H9 (cell line): Measurements from ENCODE around the gene MSL1. TPM values are rescaled to one million over a fixed set of nuclear protein-coding genes. Genes with fewer than 3 reads are reported as not detected.

ENCODE experiments used
- DNase-seq: peaks from one replicate; pipeline ENCODE4 v3.0.0-alpha.2; 2017
- H2AFZ ChIP-seq: one replicate; pipeline ENCODE4 v1.6.1; 2013; ENCODE audit warnings: mild to moderate bottlenecking, low read length, control low read depth, moderate library complexity
- H2AK5ac ChIP-seq: 2 replicates; pipeline ENCODE4 v1.6.1; 2013; ENCODE audit warnings: low read length, control low read depth, mixed read lengths; ENCODE audit not compliant: insufficient read length
- H2BK120ac ChIP-seq: one replicate; pipeline ENCODE4 v1.6.1; 2013; ENCODE audit warnings: low read depth, mild to moderate bottlenecking, low read length, control low read depth, inconsistent platforms; ENCODE audit not compliant: poor library complexity, severe bottlenecking
- H2BK12ac ChIP-seq: 2 replicates; pipeline ENCODE4 v1.6.1; 2013; ENCODE audit warnings: low read length, control low read depth, mixed read lengths, low read depth; ENCODE audit not compliant: insufficient read length
- H2BK15ac ChIP-seq: 2 replicates; pipeline ENCODE4 v1.6.1; 2013; ENCODE audit warnings: low read depth, low read length, control low read depth
- H2BK20ac ChIP-seq: one replicate; pipeline ENCODE4 v1.6.1; 2013; ENCODE audit warnings: low read depth, mild to moderate bottlenecking, low read length, control low read depth, inconsistent platforms; ENCODE audit not compliant: poor library complexity, severe bottlenecking
- H2BK5ac ChIP-seq: 2 replicates; pipeline ENCODE4 v1.6.1; 2013; ENCODE audit warnings: low read length, control low read depth, mixed read lengths; ENCODE audit not compliant: insufficient read length
- H3K14ac ChIP-seq: 2 replicates; pipeline ENCODE4 v1.6.1; 2013; ENCODE audit warnings: low read length, control low read depth; ENCODE audit not compliant: insufficient read depth
- H3K18ac ChIP-seq: 2 replicates; pipeline ENCODE4 v1.6.1; 2013; ENCODE audit warnings: low read depth, mild to moderate bottlenecking, mixed read lengths, low read length, control low read depth; ENCODE audit not compliant: insufficient read length
- H3K23ac ChIP-seq: 2 replicates; pipeline ENCODE4 v1.6.1; 2013; ENCODE audit warnings: low read length, control low read depth, mixed read lengths, low read depth; ENCODE audit not compliant: insufficient read length
- H3K23me2 ChIP-seq: 2 replicates; pipeline ENCODE4 v1.6.1; 2013; ENCODE audit warnings: low read depth, mild to moderate bottlenecking, mixed read lengths, low read length, control low read depth; ENCODE audit not compliant: insufficient read length, poor library complexity, severe bottlenecking
- H3K27ac ChIP-seq: 2 replicates; pipeline ENCODE4 v1.5.1; 2013; ENCODE audit warnings: low read length, control low read depth, mixed read lengths, low read depth; ENCODE audit not compliant: insufficient read length
- H3K27me3 ChIP-seq: 2 replicates; pipeline ENCODE4 v1.6.1; 2013; ENCODE audit warnings: low read length, control low read depth, inconsistent platforms; ENCODE audit not compliant: insufficient read depth
- H3K4ac ChIP-seq: 2 replicates; pipeline ENCODE4 v1.6.1; 2013; ENCODE audit warnings: low read depth, mild to moderate bottlenecking, control low read depth, inconsistent platforms, low read length, moderate library complexity
- H3K4me1 ChIP-seq: 2 replicates; pipeline ENCODE4 v1.6.1; 2013; ENCODE audit warnings: low read length, control low read depth, inconsistent platforms; ENCODE audit not compliant: insufficient read depth
- H3K4me2 ChIP-seq: 2 replicates; pipeline ENCODE4 v1.6.1; 2013; ENCODE audit warnings: low read length, control low read depth, mixed read lengths; ENCODE audit not compliant: insufficient read length, insufficient read depth
- H3K56ac ChIP-seq: 2 replicates; pipeline ENCODE4 v1.6.1; 2013; ENCODE audit warnings: low read depth, mild to moderate bottlenecking, mixed read lengths, low read length, control low read depth; ENCODE audit not compliant: insufficient read length
- H3K79me1 ChIP-seq: 2 replicates; pipeline ENCODE4 v1.6.1; 2013; ENCODE audit warnings: low read depth, mild to moderate bottlenecking, moderate library complexity, low read length, control low read depth, inconsistent platforms; ENCODE audit not compliant: insufficient read depth, poor library complexity, severe bottlenecking
- H3K79me2 ChIP-seq: 2 replicates; pipeline ENCODE4 v1.6.1; 2013; ENCODE audit warnings: low read length, control low read depth, inconsistent platforms; ENCODE audit not compliant: insufficient read depth
- H3K9ac ChIP-seq: 2 replicates; pipeline ENCODE4 v1.6.1; 2013; ENCODE audit warnings: low read length, control low read depth, mixed read lengths; ENCODE audit not compliant: insufficient read length; ENCODE audit errors: extremely low read depth
- H3K9me3 ChIP-seq: one replicate; pipeline ENCODE4 v1.6.1; 2013; ENCODE audit warnings: low read depth, low read length, inconsistent platforms; ENCODE audit not compliant: control insufficient read depth
- H3T11ph ChIP-seq: one replicate; pipeline ENCODE4 v1.6.1; 2013; ENCODE audit warnings: mild to moderate bottlenecking, low read length, control low read depth, inconsistent platforms
- H4K20me1 ChIP-seq: one replicate; pipeline ENCODE4 v1.6.1; 2013; ENCODE audit not compliant: control insufficient read depth, insufficient read length, insufficient read depth
- H4K5ac ChIP-seq: 2 replicates; pipeline ENCODE4 v1.6.1; 2013; ENCODE audit warnings: low read depth, mild to moderate bottlenecking, mixed read lengths, low read length, control low read depth; ENCODE audit not compliant: insufficient read length
- H4K8ac ChIP-seq: replicated peaks from 2 replicates; pipeline ENCODE4 v1.6.1; 2013; ENCODE audit warnings: low read length, control low read depth, mixed read lengths, low read depth; ENCODE audit not compliant: insufficient read length
- H4K91ac ChIP-seq: 2 replicates; pipeline ENCODE4 v1.6.1; 2013; ENCODE audit warnings: low read depth, mild to moderate bottlenecking, moderate library complexity, mixed read lengths, low read length, control low read depth; ENCODE audit not compliant: insufficient read length
- H3K27ac Mint-ChIP-seq, 3 experiments: 2 replicates in 2 of 3; 3 replicates in 1 of 3; pipeline ENCODE4 v1.8.0; 2020 to 2021; ENCODE audit warnings: mixed read lengths in 3 of 3, mild to moderate bottlenecking in 1 of 3, moderate library complexity in 1 of 3
- H3K27me3 Mint-ChIP-seq: 2 replicates; pipeline ENCODE4 v1.8.0; 2021; ENCODE audit warnings: low read depth, mild to moderate bottlenecking, moderate library complexity, mixed read lengths
- H3K36me3 Mint-ChIP-seq, 3 experiments: 2 replicates in 2 of 3; 3 replicates in 1 of 3; pipeline ENCODE4 v1.8.0; 2020 to 2021; ENCODE audit warnings: low read depth in 3 of 3, mixed read lengths in 3 of 3; ENCODE audit not compliant: insufficient read depth in 1 of 3
- H3K4me1 Mint-ChIP-seq, 2 experiments: 2 replicates each; pipeline ENCODE4 v1.8.0; 2020; ENCODE audit warnings: mixed read lengths in 2 of 2
- H3K4me3 Mint-ChIP-seq, 2 experiments: 2 replicates in 1 of 2; 3 replicates in 1 of 2; pipeline ENCODE4 v1.8.0; 2020 to 2021; ENCODE audit warnings: mild to moderate bottlenecking in 2 of 2, mixed read lengths in 2 of 2, moderate library complexity in 1 of 2
- H3K9me3 Mint-ChIP-seq, 2 experiments: 2 replicates in 1 of 2; 3 replicates in 1 of 2; pipeline ENCODE4 v1.8.0; 2020; ENCODE audit warnings: mild to moderate bottlenecking in 2 of 2, mixed read lengths in 2 of 2, moderate library complexity in 1 of 2
- WGBS: extraction: QIAGEN DNeasy Blood & Tissue Kit; methylation state at CpG from one replicate; pipeline ENCODE4 v1.1.7; 2013; ENCODE audit warnings: missing lambda C conversion rate, low lambda C conversion rate, mixed read lengths; ENCODE audit not compliant: insufficient read length; ENCODE audit errors: extremely low coverage; 5-methylcytosine and 5-hydroxymethylcytosine counted together
- total RNA-seq: library from RNA; stranded (reverse); gene quantifications from 2 replicates; pipeline ENCODE4 v1.2.1, GENCODE V29; 2021
- TF ChIP-seq, protein P1 (sequence below): fragments of 200-600 bp; sonication (generic); conservative IDR thresholded peaks from 3 replicates; pipeline ENCODE4 v1.8.0; 2021; ENCODE audit warnings: antibody characterized with exemption, mild to moderate bottlenecking

MSL1 gene
- total RNA-seq, 1 experiment from 2014 or later = 105 TPM

DNA sequence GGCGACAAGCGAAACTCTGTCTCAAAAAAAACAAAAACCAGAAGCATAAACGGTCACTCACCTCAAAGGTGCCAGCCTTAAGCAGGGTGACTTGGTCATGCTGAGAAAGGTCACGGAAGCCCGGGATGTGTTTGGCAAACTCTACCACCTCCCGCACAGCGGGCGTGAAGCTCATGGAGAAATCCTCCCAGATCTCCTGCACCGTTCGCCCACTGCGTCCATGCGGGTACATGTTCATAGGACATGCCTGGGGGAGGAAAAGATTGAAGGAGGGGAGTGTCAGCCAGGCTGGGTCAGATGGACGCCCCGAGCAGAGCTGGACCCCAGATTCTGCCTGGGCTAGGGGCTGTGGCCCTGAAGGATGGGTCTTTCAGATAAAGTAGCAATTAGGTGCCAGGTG, 26.9 kb upstream of the MSL1 start:
- H3K4ac ChIP-seq = no peak overlapping the region
- Mint-ChIP-seq H3K27me3 (peaks cover 12% of the 10 kb centered on the region), H3K4me3 (no peak overlapping the region), H3K4me1 (peaks cover 25 to 54% of the 10 kb centered on the region in 2 experiments), H3K9me3 (peaks cover 0 to 5% of the 10 kb centered on the region in 2 experiments; a peak in 2 of 5 replicates), H3K27ac (no peak overlapping the region), H3K36me3 (peaks cover 32 to 51% (median 33%) of the 10 kb centered on the region in 3 experiments)
- H4K91ac ChIP-seq = no peak overlapping the region
- no CpG with 5 or more reads among the region's 14 CpGs for WGBS
- H2AFZ ChIP-seq = no peak overlapping the region
- H3K23me2 ChIP-seq = peaks cover 6% of the 10 kb centered on the region
- TF ChIP-seq, protein P1, sequence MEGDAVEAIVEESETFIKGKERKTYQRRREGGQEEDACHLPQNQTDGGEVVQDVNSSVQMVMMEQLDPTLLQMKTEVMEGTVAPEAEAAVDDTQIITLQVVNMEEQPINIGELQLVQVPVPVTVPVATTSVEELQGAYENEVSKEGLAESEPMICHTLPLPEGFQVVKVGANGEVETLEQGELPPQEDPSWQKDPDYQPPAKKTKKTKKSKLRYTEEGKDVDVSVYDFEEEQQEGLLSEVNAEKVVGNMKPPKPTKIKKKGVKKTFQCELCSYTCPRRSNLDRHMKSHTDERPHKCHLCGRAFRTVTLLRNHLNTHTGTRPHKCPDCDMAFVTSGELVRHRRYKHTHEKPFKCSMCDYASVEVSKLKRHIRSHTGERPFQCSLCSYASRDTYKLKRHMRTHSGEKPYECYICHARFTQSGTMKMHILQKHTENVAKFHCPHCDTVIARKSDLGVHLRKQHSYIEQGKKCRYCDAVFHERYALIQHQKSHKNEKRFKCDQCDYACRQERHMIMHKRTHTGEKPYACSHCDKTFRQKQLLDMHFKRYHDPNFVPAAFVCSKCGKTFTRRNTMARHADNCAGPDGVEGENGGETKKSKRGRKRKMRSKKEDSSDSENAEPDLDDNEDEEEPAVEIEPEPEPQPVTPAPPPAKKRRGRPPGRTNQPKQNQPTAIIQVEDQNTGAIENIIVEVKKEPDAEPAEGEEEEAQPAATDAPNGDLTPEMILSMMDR = no peak
- no peak overlapping the region for H3K18ac ChIP-seq
- H2BK12ac ChIP-seq = no peak overlapping the region
- DNase-seq = no peak
- peaks cover 6% of the 10 kb centered on the region; the same call in 1 of the 2 replicates for H3K27me3 ChIP-seq
- no peak overlapping the region for H2BK120ac ChIP-seq
- H3K56ac ChIP-seq = no peak overlapping the region
- H4K5ac ChIP-seq = no peak overlapping the region
- H3K79me1 ChIP-seq = no peaks in the 10 kb centered on the region
- no peak overlapping the region for H3K4me2 ChIP-seq
- H4K8ac ChIP-seq = no peak overlapping the region
- no peak overlapping the region for H2BK15ac ChIP-seq
- H3K27ac ChIP-seq = no peak overlapping the region
- no peaks in the 10 kb centered on the region for H3K79me2 ChIP-seq
- H2BK5ac ChIP-seq = no peak overlapping the region
- H3K9ac ChIP-seq = no peak overlapping the region
- no peak overlapping the region for H2AK5ac ChIP-seq
- no peak overlapping the region for H3T11ph ChIP-seq
- H3K14ac ChIP-seq = no peak overlapping the region
- H4K20me1 ChIP-seq = no peaks in the 10 kb centered on the region
- H3K23ac ChIP-seq = no peak overlapping the region
- no peaks in the 10 kb centered on the region for H3K9me3 ChIP-seq
- H3K4me1 ChIP-seq = peaks cover 6% of the 10 kb centered on the region; the same call in 1 of the 2 replicates
- H2BK20ac ChIP-seq = no peak overlapping the region
